Measurements from ENCODE around the gene SLC2A4RG.

DNA sequence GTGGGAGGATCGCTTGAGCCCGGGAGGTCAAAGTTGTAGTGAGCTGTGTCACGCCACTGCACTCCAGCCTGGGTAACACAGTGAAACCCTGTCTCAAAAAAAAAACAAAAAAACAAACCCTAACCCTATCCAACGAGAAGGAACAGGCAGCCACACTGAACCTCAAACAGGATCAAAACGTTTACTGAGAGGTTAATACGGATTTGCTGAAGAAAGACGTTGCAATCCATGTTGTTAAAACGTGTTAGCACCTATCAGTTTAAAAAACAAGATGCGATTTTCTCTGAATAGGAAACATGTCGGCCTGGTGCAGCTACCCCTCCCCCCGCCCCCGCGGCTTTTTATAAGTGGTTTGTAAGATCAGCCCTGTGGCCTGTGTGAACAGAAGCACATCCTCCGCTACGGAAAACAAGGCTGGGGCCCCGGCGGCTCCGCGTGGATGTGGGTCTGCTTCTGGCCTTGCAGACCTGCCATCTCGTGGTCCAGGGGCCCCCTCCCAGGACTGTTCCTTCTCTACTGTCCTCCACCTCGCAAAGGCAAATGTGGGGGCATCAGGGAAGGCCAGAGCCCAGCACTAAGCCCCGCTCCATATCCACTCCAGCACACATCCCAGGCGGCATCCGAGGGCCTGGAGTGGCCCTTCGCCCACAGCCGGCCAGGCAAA, 11.4 kb downstream of the SLC2A4RG start:
- TF ChIP-seq, protein P1, sequence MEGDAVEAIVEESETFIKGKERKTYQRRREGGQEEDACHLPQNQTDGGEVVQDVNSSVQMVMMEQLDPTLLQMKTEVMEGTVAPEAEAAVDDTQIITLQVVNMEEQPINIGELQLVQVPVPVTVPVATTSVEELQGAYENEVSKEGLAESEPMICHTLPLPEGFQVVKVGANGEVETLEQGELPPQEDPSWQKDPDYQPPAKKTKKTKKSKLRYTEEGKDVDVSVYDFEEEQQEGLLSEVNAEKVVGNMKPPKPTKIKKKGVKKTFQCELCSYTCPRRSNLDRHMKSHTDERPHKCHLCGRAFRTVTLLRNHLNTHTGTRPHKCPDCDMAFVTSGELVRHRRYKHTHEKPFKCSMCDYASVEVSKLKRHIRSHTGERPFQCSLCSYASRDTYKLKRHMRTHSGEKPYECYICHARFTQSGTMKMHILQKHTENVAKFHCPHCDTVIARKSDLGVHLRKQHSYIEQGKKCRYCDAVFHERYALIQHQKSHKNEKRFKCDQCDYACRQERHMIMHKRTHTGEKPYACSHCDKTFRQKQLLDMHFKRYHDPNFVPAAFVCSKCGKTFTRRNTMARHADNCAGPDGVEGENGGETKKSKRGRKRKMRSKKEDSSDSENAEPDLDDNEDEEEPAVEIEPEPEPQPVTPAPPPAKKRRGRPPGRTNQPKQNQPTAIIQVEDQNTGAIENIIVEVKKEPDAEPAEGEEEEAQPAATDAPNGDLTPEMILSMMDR (IDR thresholded peaks at IDR 0.05), result no peak
- no peak for TF ChIP-seq POLR2A (IDR thresholded peaks at IDR 0.05)

Measured in lower leg skin (tissue), 3 donors.